Bone marrow (tissue), 2 donors: ENCODE results near the gene KCNQ1.

Source experiments
- DNase-seq, 2 donors: peaks; one replicate each; lab custom pipeline; 2025; lab: John Stamatoyannopoulos, UW

The KCNQ1 gene

DNA sequence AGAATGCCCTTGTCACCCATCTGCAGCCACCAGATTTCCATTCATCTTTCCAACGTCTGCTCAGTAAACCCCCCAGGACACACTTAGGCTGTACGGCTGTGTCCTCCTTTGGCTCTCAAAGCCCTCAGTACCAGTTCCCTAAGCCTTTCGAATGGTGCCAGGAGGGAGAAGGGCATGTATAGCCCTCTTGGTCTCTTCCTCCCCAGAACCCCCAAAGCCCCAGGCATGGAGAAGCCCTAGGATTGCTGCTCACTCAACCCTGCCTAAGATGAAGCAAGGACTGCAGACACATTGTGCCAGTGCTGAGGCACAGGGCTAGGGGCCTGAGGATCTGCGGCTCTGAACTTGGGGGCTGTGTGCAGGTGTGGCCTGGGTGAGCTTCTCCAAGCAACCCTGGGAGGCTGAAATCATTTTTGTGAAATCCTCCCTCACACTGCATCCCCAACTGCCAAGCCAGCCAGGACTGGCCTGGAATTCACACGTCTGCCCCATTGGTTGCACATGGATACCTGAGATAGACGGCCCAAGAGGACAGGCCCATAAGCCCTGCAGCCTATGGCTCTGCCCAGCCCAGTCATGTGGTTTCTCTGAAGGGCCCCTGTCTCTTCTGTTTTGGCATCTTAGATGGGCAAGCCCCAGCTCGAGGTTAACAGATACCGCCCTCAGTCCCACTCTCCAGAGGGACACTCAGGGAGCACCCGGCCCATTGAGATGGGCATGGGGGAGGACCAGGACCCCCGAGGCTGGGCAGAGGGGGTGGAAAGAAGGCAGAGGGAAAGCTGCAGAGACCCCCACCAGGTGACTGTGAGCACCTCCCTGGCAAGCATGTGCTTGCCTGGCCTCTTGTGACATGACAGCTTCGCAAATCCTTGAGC is 221.0 kb downstream of the KCNQ1 start:
- no peak for DNase-seq

DNA sequence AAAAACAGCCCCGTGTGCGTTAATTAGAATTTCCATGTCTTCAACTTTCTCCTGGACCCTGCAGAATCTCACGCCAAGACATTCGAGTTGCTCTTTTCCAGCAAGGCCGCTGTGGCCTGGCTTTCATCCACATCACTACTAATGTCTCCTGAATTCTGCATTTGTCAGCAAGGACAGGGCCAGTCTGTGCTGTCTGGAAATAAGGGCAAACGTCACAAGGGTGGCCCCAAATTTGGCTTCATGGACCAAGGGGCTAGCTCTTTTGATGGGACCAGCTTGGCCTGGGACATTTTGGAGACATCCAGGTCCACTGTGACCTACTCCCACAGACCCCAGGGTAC is 221.6 kb downstream of the KCNQ1 start:
- DNase-seq = no peak

DNA sequence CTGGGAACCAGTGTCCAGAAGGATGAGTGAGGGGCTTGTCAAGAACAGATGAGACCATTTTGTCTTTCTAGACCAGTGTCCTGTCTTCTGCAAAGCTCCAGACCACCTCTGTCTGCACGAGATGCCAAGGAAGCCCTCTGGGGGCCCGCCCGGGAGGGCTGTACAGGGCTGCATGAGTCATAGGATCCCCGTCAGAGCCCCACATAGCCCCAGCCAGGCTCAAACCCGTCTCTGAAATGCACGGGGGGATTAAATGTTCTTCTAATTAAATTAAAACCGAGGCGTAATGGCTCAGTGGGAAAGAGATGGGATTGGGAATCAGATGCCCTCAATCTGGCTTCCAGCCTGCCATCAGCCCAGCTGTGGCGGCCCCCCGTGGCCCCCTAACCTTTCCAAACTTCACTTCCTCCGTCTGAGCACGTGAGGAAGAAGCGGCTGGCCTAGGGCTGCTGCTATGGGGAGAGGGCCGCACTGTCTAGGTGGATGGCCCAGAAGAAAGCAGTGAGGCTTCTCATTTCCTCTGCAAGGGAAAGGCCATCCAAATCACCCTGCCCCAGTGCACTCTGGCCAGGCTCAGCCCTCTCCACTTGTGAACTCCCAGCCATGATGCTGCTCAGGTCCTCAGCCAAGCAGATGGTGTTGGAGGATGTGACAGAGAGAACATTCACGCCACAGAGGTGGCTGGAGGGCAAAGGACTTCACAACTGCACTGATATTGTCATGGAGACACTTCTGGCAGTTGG is 222.2 kb downstream of the KCNQ1 start:
- no peak for DNase-seq

DNA sequence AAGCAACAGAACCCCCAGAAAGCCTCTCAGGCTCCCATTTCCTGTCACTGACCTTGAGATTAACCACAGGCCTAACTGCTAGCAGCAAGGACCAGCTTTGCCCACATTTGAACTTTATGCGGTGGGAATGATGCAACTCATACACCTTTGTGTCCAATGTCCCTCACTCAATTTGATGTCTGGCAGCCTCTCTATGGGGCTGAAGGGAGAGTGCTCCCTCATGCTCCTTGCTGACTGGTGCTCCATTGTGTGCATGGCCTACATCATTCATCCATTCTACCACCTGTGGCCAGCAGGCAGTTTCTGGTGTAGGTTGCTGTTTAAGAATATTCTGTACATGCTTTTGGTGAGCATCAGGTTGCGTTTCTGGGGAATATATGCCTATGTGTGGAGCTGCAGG is 223.1 kb downstream of the KCNQ1 start:
- DNase-seq = no peak

DNA sequence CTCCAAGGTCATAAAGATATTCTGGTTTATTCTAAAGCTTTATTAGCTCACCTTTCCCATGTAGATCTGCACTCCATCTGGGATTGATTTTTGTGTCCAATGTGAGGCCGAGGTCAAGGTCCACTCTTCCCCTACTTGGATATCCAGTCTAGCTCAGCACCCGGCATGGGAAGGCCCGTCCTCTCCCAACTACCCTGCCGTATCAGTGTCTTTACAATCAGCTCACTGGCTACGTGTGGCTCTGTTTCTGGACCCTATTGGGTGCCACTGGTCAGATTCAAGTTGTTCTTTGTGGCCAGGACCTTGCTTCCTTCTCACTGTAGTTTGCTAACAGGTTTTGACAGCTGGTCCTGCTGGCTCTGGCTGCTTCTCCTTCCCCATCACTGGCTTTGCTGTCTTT is 224.1 kb downstream of the KCNQ1 start:
- DNase-seq = no peak

DNA sequence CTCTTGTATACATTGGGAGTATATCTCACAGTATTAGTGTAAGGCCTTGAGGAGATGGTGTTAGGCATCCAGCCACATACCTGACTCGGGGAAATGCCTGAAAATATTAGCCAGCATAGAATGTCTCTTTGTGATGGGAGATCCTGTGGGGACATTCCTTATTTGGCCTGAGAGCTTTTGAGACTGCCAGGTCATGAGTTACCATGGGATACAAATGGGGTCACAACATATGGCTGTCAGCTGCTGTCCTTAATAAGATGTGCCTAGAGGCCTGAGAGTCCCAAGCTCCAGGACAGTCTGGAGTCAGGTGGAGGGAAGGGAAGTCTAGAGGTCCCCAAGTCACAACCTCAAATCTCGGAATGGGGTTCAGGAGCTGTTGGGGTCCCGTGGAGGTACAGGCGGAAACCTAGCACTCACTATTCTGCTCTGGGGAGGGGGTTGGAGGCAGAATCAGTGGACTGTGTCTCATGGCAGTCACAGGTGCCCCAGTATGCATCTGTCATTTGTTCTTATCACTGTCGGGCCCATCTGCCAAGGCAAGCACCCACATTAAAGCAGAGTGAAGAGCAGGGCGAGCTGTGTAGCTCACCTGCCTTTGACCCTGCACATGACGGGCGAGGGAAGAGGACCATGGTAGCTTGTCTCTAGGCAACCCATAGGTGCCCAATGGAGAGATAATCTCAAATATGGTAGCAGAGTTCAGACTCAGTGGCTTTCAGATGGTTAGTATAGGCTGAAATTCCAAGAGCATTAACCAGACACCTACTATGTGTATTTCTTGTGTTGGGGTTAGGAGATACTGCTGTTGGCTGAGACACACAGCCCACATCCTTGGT is 225.0 kb downstream of the KCNQ1 start:
- DNase-seq = no peak

DNA sequence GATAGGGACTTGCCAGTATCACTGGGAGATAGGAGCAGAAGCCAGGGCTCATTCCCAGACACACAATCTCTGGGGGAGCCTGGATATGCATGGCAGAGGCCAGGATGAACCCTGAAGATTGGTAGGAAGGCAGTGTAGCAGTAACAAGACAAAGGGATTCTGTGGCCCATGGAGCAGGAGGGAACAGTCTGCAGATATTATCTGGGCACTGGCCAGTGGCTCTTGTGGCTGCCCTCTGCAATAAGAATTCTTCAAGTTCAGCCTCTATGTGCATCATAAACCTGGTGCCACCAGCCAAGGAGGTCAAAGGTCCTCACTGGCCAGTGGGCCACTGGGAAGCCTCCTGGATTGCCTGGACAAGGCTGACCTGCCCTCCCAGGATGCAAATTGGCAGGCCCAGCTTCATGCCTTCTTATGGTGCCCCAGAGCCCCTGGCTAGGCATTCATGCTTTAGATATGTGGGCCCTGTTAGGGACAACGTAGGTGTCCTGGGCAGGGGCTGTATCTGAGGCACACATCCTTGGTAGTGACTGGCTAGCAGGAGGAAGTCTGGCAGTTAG is 225.8 kb downstream of the KCNQ1 start:
- DNase-seq = no peak

DNA sequence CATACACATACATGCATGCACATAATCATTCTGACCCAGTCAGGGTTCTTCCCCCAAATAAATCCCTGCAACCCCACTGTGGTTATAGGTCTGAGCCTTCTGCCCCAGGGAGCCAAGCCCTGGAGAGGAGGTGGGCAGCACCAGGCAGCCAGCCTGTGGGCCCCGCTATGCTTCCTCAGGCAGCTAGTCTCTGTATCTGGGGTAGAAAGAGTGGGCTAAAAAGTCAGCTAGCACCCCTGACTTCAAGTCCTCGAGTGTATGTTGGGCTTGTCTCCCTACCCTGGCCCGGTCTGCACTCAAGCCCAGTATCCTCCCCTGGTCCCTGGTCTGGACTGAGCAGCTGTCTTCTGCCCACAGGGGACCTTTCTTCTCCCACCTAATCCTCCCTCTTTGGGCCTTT is 226.9 kb downstream of the KCNQ1 start:
- DNase-seq = no peak

DNA sequence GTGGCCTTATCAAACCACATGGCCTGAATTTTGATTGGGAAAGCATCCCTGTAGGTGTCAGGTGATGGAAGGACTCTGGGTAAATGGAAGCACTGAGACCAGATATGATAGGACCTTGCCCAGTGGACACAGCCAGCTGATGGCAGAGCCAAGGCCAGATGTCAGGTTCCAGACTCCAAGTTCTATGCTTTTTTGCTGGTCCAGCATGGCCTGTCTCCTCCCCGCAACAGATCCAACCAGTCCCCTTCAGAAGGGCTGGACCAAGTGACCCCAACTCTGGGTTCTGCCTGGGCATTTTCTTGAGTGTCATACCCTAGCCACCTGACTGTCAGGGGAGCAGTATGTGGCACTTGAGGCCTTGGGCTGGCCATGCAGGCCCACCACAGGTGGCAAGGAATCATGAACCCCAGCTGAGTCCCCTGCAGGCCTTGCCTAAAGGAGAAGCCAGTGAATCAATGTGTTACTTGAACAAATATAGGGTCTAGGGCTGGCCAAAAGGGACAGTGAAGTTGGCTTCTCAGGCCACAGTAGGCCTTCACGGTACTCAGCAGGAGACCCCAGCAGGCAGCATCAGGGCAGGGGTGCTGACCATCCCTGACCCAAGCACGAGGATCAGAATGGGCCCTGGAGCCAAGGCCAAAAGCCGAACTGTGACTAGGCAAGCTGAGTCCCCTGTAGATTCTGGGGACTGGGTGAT is 227.9 kb downstream of the KCNQ1 start:
- no peak for DNase-seq

DNA sequence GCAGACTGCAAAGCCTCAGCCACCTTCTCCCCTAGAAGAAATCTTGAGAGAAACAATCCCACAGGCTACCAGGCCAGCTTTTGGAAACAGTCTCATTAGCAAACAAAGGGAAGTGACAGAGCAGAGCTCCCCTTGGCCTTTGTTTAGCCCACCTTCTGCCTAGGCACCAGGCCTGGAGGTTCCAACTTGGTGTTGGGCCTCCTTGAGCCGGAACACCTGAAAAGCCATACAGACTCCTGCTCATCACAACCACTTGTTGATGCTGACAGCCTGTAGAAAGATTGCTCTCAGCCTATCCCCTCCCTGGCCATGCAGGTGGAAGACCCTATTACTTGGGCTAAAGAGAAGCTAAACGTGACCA is 228.4 kb downstream of the KCNQ1 start:
- no peak for DNase-seq

DNA sequence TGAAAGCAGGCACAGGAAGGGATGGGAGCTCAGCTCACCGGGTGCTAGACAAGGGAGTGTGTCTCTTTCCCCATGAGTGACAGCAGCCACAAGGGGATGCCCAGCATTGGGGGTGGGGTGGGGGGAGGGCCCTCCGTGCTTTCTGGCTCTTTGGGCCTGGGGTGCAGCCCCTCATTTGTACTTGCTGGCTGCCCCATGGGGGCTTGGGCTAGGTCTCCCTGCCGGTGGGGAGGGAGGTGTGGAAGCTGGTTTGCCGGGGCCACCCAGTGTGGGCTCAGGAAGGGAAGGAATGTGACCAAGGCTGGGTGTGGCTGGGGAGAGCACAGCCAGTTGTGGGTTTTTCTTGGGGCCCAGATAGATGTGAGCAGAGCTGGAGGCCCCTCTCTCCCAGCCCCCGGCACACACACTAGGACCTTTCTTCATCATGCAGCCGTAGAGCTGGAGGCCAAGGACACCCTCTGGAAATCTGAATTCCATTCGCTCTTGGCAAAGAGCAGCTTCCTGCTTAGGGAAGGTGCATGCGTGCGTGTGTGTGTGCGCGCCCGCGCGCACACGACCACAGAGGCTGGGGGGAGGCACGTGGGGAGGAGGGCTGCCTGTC is 229.2 kb downstream of the KCNQ1 start:
- DNase-seq = no peak

DNA sequence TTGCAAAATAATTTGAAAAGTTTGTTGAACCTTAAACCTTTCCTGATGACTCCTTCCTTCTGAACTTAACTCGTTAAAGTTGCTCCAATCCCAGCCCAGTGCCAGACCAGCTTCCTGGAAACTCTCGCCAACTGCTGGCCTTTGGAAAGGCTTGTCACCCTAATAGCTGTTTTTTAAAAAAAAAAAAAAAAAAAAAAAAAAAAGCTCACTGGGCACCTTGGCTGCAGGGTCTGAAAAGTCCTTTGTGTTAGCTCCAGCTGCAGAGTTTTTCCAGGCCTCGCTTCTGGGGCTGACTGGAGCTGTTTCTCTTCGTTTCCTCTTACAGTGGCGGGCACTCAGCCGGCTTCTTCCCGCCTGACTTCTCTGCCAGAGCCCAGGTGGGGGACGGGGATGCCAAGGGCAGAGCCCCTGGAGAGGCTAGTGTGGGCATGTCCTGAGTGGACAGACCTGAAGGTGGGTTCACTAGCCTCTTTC is 229.9 kb downstream of the KCNQ1 start:
- no peak for DNase-seq

DNA sequence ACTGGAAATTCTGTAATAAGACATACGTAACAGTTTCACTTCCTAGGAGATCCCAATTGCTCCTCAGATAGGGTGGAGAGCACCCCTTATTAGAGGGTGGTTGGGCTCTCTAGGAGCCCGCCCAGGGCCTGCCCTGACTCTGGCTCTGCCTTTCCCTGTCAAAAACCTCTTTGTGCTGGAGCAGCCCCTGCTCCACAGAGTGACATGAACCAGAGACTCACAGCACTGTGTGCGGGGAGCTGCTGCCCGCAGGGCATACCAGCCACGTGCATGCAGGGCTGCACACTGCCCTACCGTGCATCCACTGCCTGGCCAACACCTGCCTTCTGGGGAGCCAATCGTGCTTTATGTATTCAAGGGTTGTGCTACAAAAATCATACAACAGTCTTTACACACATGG is 230.7 kb downstream of the KCNQ1 start:
- DNase-seq = no peak

DNA sequence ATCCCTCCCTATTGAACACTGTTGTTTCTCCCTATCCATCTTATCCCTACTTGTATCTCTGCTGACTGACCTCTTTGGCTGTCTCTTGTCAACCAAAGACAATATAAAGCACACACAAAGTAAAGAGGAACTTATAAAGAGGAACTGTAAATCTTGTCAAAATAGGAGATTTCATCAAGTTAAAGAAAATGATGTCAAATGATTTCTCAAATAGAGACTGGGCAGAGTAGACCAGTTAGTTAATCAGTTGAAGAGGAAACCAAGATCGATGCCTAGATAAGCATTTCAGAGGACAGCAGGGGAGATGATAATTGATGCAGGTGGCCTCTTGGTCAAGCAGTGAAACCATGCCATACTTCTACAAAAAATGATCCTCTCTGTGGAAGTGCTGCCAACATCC is 232.3 kb downstream of the KCNQ1 start:
- peak in 1 of 2 donors; percentile 41 for DNase-seq

DNA sequence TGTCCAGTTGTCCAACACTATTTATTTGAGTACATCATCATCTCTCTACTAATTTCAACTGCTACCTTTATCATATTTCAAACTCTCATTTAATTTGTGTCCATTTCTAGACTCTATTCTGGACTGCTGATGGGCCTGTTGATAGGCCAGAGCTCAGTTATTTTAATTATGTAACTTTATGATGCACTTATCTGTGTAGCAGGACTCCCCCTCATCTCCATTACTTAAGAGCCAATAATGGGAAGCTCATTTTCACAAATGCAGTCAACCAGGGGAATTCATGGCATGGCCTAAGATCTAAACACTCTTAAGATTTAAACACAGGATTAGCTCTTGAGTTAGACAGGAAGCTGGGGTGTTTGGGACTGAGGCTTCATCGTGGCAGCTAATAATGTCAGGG is 233.6 kb downstream of the KCNQ1 start:
- DNase-seq = no peak

DNA sequence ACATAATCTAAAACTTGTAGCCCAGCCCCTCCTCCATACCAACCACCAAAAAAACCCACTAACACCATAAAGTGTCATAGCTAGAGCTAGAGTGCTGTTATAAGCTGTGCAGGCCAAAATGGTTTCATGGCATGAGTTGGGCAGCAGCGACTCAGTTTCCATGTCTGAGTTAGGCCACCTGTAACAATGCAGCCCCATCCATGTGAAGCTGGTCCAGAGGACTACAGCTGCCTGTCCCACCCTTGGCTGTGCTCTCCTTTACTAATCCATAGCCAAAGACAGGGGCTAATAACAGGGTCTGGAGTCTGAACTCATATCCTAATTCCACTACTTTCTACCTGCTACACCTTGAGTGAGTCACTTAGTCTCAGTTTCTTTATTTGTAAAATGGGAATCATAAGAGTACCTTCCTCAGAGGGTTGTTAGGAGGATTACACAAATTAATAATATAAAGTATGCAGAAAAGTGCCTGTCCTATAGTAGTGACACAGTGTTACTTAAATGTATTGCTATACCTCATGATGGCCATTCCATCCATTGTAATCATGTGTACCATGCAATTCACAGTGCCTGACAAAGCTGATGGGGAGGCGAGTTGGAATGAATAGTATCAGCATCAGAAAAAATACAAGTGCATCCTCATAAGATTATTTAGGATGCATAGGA is 234.3 kb downstream of the KCNQ1 start:
- no peak for DNase-seq

DNA sequence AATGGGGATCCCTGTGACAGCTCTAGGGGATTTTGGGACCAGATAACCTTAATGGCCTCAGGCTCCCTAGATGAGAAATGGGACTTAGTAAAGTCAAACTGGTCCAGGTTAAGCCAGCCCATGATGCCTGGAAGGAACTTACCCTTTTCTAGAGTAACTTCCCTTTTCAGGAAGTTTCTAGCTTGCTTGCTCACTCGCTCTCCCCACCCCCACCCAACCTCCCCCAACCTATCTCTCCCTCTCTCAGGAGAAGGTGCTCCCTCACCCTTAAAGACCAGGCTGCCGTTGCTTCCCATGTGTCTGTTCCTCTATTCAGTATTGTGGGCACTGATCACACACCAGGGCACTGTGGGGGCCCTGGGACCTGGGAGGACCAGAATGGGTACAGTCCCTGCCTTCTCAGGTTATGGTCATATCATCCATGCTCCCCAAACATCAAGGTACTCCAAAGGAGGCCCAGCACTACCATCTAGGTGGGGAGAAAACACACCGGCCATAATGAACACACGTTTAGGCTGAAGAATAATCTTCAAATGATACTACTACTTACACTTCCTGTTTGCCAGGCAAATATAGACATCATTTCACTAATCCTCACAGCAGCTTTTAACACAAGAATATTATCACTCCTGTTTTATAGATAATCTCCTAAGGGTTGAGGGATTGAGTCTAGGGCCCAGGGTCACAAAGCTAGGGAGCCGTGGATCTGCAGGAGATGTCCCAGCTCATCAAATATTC is 236.8 kb downstream of the KCNQ1 start:
- no peak for DNase-seq

DNA sequence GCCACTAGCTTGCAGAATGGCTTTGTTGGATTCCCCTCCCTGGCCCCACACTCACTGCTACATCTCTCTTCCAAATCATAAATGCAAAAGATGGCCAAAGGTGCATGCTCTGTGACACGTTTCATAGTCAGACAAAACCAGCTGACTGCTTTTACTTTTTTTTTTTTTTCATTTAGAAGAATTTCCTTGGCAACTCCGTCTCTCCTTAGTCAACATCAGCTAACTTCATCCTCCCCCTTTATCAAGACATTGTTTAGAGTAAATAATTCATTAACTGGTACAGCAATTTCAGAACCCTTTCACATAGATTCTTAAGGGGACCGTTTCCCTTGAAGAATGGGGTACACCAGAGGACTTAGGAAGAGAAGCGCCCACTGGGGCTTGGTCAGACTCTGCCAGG is 239.0 kb downstream of the KCNQ1 start:
- no peak for DNase-seq

DNA sequence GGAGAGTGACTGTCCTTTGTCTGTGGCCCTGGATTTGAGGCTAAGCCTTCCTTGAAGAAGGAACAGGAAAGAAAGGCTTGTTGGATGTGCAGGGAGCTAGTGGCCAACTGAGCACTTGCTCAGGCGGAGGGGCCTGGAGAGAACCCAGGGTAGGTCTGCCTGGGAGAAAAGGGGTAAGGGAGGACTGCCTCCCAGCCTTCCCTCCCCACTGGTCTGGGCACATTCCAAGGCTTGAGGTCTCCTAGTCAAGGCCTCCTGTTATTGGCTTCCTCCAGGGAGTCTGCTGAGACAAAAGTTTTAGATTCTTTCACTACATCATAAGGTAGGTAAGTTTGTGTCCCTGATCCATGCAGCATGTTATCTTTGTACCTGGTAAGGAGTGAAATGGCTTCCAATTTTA is 239.8 kb downstream of the KCNQ1 start:
- DNase-seq = no peak

DNA sequence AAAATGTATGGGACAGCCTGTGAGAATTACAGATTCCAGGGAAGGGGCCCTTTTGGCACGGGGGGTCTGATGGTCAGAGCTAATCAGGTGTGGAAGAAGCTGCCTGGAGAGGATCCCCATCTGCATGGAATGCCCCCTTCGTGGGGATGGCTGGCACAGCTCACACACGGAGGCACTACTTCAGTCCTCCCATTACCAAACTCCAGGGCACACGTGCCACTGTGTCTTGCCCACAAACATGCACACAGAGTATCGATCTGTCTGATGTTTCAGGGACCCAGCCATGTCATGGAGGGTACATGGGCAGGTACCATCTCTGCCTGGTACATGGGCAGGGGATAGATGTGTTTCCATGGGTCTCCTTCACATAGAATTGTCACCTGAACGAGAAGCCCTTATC is 240.2 kb downstream of the KCNQ1 start:
- no peak for DNase-seq
